ENCODE data around the gene FEZF1. TPM values are rescaled to one million over a fixed set of nuclear protein-coding genes. Genes with fewer than 3 reads are reported as not detected.

FEZF1 gene
- total and polyA plus RNA-seq, 2 of the 4 experiments (the other 2 are of a cell fraction), result not detected

- H3K9me3 ChIP-seq (ENCODE audit: control insufficient read depth, insufficient read depth, low read length), result no peaks in the 10 kb centered on the region
- CTCF ChIA-PET, result no interaction called here
- no peaks in the 10 kb centered on the region for H3K9me1 ChIP-seq (ENCODE audit: insufficient read depth, low read length)
- intact Hi-C loops (cut with micrococcal nuclease) (no loop called here), dilution Hi-C loops (cut with HindIII; ENCODE audit: low sequenced_read_pairs, unreplicated experiment) (no loop called here), in situ Hi-C loops (cut with MboI; ENCODE audit: low sequenced_read_pairs) (no loop called here)
- no CpG with 5 or more reads among the region's 2 CpGs for WGBS, 2 experiments (ENCODE audit: extremely low coverage in 2 of 2, insufficient read length in 1 of 2)
- POLR2A ChIA-PET (ENCODE audit: unreplicated experiment), result no interaction called here
- no TSS peak for BruUV-seq (replicated peaks)
- no peak overlapping the region for H2BK15ac ChIP-seq (ENCODE audit: low read depth, low read length)
- H2AK5ac ChIP-seq (ENCODE audit: low read depth, low read length), result no peak overlapping the region
- H4K5ac ChIP-seq (ENCODE audit: low read depth, low read length), result no peak overlapping the region
- no peak overlapping the region for H3K18ac ChIP-seq (ENCODE audit: low read depth, low read length)
- H3K4me2 ChIP-seq (ENCODE audit: low read depth, low read length), result no peak overlapping the region
- no peak overlapping the region for H3K23ac ChIP-seq (ENCODE audit: low read depth, low read length)
- no peak overlapping the region for H2AK9ac ChIP-seq (replicated peaks; ENCODE audit: low read depth, low read length, poor library complexity)
- H3K14ac ChIP-seq (replicated peaks; ENCODE audit: low read depth, low read length), result no peak overlapping the region
- no peak overlapping the region for H2BK20ac ChIP-seq (ENCODE audit: low read depth, low read length)
- H4K8ac ChIP-seq (ENCODE audit: low read depth in 2 of 2, low read length in 2 of 2), result no peak overlapping the region
- H3K36me3 ChIP-seq (ENCODE audit: control insufficient read depth, insufficient read depth, low read length), result no peaks in the 10 kb centered on the region
- DNase-seq, result no peak
- no peak overlapping the region for H3K56ac ChIP-seq (ENCODE audit: extremely low read depth, insufficient read depth, low read length)
- no peak overlapping the region for H2BK120ac ChIP-seq (ENCODE audit: low read depth, low read length)
- H2BK5ac ChIP-seq (ENCODE audit: low read depth, low read length, poor library complexity, severe bottlenecking), result no peak overlapping the region
- ATAC-seq (ENCODE audit: low read depth), result no peak
- H4K20me1 ChIP-seq (ENCODE audit: insufficient read depth, low read length), result no peaks in the 10 kb centered on the region
- no peak overlapping the region for H3K4me3 ChIP-seq (ENCODE audit: insufficient read depth, low read depth, low read length)
- TF ChIP-seq CHD1 (IDR thresholded peaks at IDR 0.05; ENCODE audit: low read depth, low read length) (no peak), CEBPB (IDR thresholded peaks at IDR 0.05; ENCODE audit: low read depth, low read length) (no peak), CTCF (conservative IDR thresholded peaks at IDR 0.05; ENCODE audit: low read depth, low read length) (no peak), MAZ (IDR thresholded peaks at IDR 0.05; ENCODE audit: borderline replicate concordance, low read depth, low read length) (no peak), NFE2L2 (IDR thresholded peaks at IDR 0.05; ENCODE audit: low read depth, low read length) (no peak), SMC3 (IDR thresholded peaks at IDR 0.05; ENCODE audit: low read depth, low read length) (no peak), ELK1 (IDR thresholded peaks at IDR 0.05; ENCODE audit: borderline replicate concordance, low read depth, low read length) (no peak), POLR2A (IDR thresholded peaks at IDR 0.05; ENCODE audit: low read depth, low read length) (no peak), RFX5 (IDR thresholded peaks at IDR 0.05; ENCODE audit: low read depth, low read length) (no peak), BHLHE40 (IDR thresholded peaks at IDR 0.05; ENCODE audit: low read depth, low read length) (no peak), RAD21 (IDR thresholded peaks at IDR 0.05; ENCODE audit: low read length) (no peak), MAFK (IDR thresholded peaks at IDR 0.05; ENCODE audit: low read depth, low read length) (no peak), RCOR1 (IDR thresholded peaks at IDR 0.05; ENCODE audit: insufficient replicate concordance, low read length) (no peak), FOS (IDR thresholded peaks at IDR 0.05; ENCODE audit: low read depth, low read length) (no peak), USF2 (IDR thresholded peaks at IDR 0.05; ENCODE audit: low read depth, low read length) (no peak), MXI1 (IDR thresholded peaks at IDR 0.05; ENCODE audit: borderline replicate concordance, low read depth, low read length) (no peak)
- H4K91ac ChIP-seq (ENCODE audit: insufficient read depth, low read depth, low read length), result no peak overlapping the region
- H3K9ac ChIP-seq (ENCODE audit: low read depth, low read length), result no peak overlapping the region
- no peak overlapping the region for H2AFZ ChIP-seq (replicated peaks; ENCODE audit: low read length, poor library complexity)
- no peaks in the 10 kb centered on the region for H3K27me3 ChIP-seq (ENCODE audit: control insufficient read depth, insufficient read depth, low read length)
- H3K4ac ChIP-seq (ENCODE audit: low read depth, low read length), result no peak overlapping the region
- H3K27ac ChIP-seq (ENCODE audit: insufficient read depth, low read length), result no peak overlapping the region
- H3K4me1 ChIP-seq (ENCODE audit: control insufficient read depth, insufficient read depth, low read length), result no peaks in the 10 kb centered on the region
- H3K79me1 ChIP-seq (ENCODE audit: low read depth in 1 of 2, low read length in 2 of 2), result no peaks in the 10 kb centered on the region
These were observed 44.2 kb downstream of the FEZF1 start for GRCh38 chr7:122260336-122260735.

All from IMR-90 (cell line).